Fibroblast of villous mesenchyme (primary cell): ENCODE measurements around the gene TUBGCP5. TPM values are rescaled to one million over a fixed set of nuclear protein-coding genes. Genes with fewer than 3 reads are reported as not detected.

ENCODE experiments used
- DNase-seq: peaks from one replicate; pipeline ENCODE4 v3.0.0-alpha.2; 2010; ENCODE audit warnings: low read depth
- H3K4me3 ChIP-seq: 2 replicates; pipeline ENCODE4 v1.5.1; 2011; ENCODE audit warnings: low read depth, mild to moderate bottlenecking, low read length
- total RNA-seq: library from RNA; depleted of rRNA; stranded (reverse); fragments of >200 nt; gene quantifications from 2 replicates; pipeline ENCODE4 v1.2.3, GENCODE V29; 2012
- TF ChIP-seq, protein P1 (sequence below): IDR thresholded peaks from 2 replicates; pipeline ENCODE4 v1.5.1; 2012; ENCODE audit warnings: low read depth, mild to moderate bottlenecking, low read length; ENCODE audit not compliant: insufficient read depth

TUBGCP5 gene
- total RNA-seq, 1 donor, result 31.1 TPM

DNA sequence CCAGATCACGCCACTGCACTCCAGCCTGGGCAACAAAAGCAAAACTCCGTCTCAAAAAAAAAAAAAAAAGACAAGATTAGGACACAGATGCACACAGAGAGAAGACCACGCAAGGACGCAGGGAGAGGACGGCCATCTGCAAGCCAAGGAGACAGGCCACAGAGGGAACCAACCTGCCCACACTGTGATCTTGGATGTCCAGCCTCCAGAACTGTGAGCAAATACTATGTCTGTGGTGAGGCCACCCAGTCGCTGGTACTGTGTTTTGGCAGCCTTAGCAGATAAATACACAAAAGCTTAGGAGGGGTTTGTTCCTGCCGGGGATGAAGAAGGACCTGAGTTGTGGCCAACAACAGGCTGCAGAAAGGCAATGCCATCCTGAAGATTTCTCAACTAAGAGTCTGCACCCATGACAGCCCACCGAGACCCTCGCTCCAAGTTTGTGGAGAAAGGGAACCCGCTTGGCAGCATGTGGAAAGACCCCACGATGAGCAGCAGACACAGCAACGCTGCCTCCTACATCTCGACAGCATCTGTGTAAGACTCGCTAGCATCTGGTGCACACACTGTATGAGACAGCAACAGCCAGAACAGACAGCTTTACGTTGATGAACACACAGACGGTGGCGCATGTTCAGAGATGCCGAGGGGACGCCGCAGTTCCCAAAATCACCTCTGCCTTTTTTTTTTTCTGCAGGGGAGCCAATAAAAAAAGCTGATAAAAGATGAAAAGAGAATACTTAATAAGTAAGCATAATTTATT, 72.9 kb downstream of the TUBGCP5 start:
- TF ChIP-seq, protein P1, sequence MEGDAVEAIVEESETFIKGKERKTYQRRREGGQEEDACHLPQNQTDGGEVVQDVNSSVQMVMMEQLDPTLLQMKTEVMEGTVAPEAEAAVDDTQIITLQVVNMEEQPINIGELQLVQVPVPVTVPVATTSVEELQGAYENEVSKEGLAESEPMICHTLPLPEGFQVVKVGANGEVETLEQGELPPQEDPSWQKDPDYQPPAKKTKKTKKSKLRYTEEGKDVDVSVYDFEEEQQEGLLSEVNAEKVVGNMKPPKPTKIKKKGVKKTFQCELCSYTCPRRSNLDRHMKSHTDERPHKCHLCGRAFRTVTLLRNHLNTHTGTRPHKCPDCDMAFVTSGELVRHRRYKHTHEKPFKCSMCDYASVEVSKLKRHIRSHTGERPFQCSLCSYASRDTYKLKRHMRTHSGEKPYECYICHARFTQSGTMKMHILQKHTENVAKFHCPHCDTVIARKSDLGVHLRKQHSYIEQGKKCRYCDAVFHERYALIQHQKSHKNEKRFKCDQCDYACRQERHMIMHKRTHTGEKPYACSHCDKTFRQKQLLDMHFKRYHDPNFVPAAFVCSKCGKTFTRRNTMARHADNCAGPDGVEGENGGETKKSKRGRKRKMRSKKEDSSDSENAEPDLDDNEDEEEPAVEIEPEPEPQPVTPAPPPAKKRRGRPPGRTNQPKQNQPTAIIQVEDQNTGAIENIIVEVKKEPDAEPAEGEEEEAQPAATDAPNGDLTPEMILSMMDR, result no peak
- no peak overlapping the region for H3K4me3 ChIP-seq
- DNase-seq, result no peak

- DNase-seq, result peak; percentile 55
- no peak overlapping the region for H3K4me3 ChIP-seq
- TF ChIP-seq, protein P1, result no peak
These were observed 75.7 kb downstream of the TUBGCP5 start for GRCh38 chr15:22963641-22964040.

DNA sequence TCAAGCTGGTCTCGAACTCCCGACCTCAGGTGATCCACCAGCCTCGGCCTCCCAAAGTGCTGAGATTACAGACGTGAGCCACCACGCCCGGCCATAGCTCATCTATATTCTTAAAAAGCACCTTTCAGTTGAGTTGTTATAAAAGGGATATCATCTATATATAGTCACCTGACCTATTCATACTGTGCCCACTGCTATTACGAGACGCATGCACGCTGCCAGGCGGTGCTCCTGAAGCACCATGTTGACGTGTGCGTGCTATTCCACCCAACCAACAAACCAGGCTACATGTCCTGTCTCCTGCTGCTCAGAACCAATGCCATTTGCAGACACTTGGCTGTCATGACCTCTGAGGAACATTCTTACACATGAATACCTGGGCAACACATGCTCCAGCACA, 76.8 kb downstream of the TUBGCP5 start:
- TF ChIP-seq, protein P1, result no peak
- no peak overlapping the region for H3K4me3 ChIP-seq
- no peak for DNase-seq

GRCh38 chr15:22961762-22962161, 77.6 kb downstream of the TUBGCP5 start:
- no peak overlapping the region for H3K4me3 ChIP-seq
- TF ChIP-seq, protein P1, result no peak
- peak; percentile 40 for DNase-seq

- TF ChIP-seq, protein P1, result no peak
- no peak overlapping the region for H3K4me3 ChIP-seq
- DNase-seq, result no peak
These were observed 78.8 kb downstream of the TUBGCP5 start for GRCh38 chr15:22960556-22960955.

- TF ChIP-seq, protein P1, result no peak
- DNase-seq, result no peak
- H3K4me3 ChIP-seq, result no peak overlapping the region
These were observed 79.2 kb downstream of the TUBGCP5 start for GRCh38 chr15:22960126-22960525.
